Measurements from ENCODE around the gene EEF1AKMT1. TPM values are rescaled to one million over a fixed set of nuclear protein-coding genes. Genes with fewer than 3 reads are reported as not detected.

EEF1AKMT1 gene
- polyA plus RNA-seq, 6 donors from 2014 or later = 5.5 to 14.8 (median 12.2) TPM

DNA sequence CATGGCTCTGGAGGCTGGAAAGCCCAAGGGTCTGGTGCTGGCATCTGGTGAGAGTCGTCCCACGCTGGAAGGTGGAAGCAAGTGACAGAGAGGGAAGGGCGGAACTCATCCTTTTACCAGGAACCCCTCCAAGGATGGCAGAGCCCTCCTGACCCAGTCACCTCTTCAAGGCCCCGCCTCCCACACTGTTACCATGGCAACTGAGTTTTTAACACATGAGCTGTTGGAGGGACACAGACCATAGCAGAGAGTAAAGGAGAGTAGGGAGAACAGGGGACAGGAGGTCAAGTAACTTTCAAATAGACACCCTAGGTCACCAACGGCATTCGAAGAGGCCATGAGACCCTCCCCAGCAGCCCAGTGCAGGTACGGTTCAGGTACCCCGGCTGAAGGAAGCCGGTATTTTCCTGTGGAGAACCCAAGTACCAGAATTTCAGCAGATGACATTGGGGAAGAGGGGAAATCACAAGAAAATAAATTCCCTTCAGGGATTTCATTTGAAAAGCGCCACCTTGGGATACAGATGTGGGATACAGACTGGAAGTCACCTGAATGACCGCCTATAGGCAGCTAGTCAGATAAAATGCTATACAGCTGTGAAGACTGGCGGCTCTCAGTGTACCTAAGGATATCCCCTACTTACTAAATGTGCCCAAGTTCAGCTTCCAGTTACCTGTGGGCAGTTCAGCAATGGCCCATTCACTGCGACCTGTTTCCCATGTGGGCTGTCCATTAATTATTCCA lies 62.3 kb downstream of the EEF1AKMT1 start:
- Mint-ChIP-seq H3K36me3 (no peaks in the 10 kb centered on the region), H3K27me3 (peaks cover 4 to 29% (median 25%) of the 10 kb centered on the region in 3 donors), H3K4me3 (no peak overlapping the region), H3K27ac (no peak overlapping the region), H3K4me1 (peaks cover 0 to 11% (median 6%) of the 10 kb centered on the region in 3 donors), H3K9me3 (peaks cover 0 to 2% (median 0%) of the 10 kb centered on the region in 7 donors)
- no peak for ATAC-seq (ENCODE audit: low read depth in 2 of 2)
- no peak for DNase-seq

GRCh38 chr13:20709782-20710181 lies 64.0 kb downstream of the EEF1AKMT1 start:
- no peaks in the 10 kb centered on the region for H3K36me3 Mint-ChIP-seq

GRCh38 chr13:20709369-20709768 lies 64.4 kb downstream of the EEF1AKMT1 start:
- DNase-seq (no peak), ATAC-seq (ENCODE audit: low read depth in 2 of 2) (no peak)
- no peaks in the 10 kb centered on the region for H3K36me3 Mint-ChIP-seq
- H3K9me3 Mint-ChIP-seq = peaks cover 0 to 3% (median 0%) of the 10 kb centered on the region in 7 donors
- H3K4me1 Mint-ChIP-seq = peaks cover 0 to 11% (median 6%) of the 10 kb centered on the region in 3 donors
- H3K4me3 Mint-ChIP-seq = no peak overlapping the region
- peaks cover 4 to 28% (median 21%) of the 10 kb centered on the region in 3 donors for H3K27me3 Mint-ChIP-seq
- H3K27ac Mint-ChIP-seq = no peak overlapping the region

More at GRCh38 chr13:20709782-20710181, 64.0 kb downstream of the EEF1AKMT1 start:
- Mint-ChIP-seq H3K4me3 (no peak overlapping the region), H3K4me1 (peaks cover 0 to 11% (median 6%) of the 10 kb centered on the region in 3 donors), H3K27ac (no peak overlapping the region), H3K27me3 (peaks cover 4 to 29% (median 23%) of the 10 kb centered on the region in 3 donors), H3K9me3 (peaks cover 0 to 3% (median 0%) of the 10 kb centered on the region in 7 donors)
- ATAC-seq (ENCODE audit: low read depth in 2 of 2) = no peak
- DNase-seq = no peak

- no peak overlapping the region for H3K4me3 Mint-ChIP-seq
- H3K9me3 Mint-ChIP-seq = peaks cover 0 to 3% (median 0%) of the 10 kb centered on the region in 7 donors
- peak overlapping the region in 2 of 6 donors; percentile 16 to 19 for H3K27ac Mint-ChIP-seq
- no peaks in the 10 kb centered on the region for H3K36me3 Mint-ChIP-seq
- H3K4me1 Mint-ChIP-seq = peaks cover 3 to 9% (median 6%) of the 10 kb centered on the region in 3 donors
- ATAC-seq (ENCODE audit: low read depth in 2 of 2) (no peak), DNase-seq (no peak)
- H3K27me3 Mint-ChIP-seq = peaks cover 0 to 16% (median 11%) of the 10 kb centered on the region in 3 donors
These were observed 65.5 kb downstream of the EEF1AKMT1 start for GRCh38 chr13:20708216-20708615.

DNA sequence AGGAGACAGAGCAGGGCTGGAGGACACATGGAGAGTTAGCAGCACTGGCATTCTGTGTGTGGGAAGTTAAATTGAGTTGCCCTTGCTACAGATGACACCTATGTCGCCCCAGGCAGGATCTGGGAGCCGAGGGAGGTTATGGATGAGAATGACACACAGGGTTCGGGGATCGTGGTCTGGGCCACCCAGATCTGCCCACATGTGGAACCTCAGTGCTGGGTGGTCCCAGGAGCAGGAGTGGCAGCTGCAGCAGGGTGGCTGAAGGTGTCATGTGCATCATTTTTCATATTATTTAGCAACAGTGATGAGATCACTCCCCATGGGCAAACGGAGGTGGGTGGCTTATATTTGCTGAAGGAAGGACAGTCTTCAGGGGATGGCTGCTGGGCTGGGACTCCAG lies 67.1 kb downstream of the EEF1AKMT1 start:
- H3K27me3 Mint-ChIP-seq = peaks cover 0 to 6% (median 6%) of the 10 kb centered on the region in 3 donors
- no peaks in the 10 kb centered on the region for H3K36me3 Mint-ChIP-seq
- H3K9me3 Mint-ChIP-seq = peaks cover 0 to 3% (median 0%) of the 10 kb centered on the region in 7 donors
- peak overlapping the region in 2 of 8 donors; percentile 11 to 73 for H3K4me3 Mint-ChIP-seq
- no peak for DNase-seq
- ATAC-seq (ENCODE audit: low read depth in 2 of 2) = no peak
- peak overlapping the region in 1 of 6 donors; percentile 54 for H3K27ac Mint-ChIP-seq
- H3K4me1 Mint-ChIP-seq = peaks cover 4 to 12% (median 8%) of the 10 kb centered on the region in 3 donors

- H3K4me3 Mint-ChIP-seq = peak overlapping the region; percentile 66 to 94 (median 74)
- peaks cover 4 to 12% (median 8%) of the 10 kb centered on the region in 3 donors for H3K4me1 Mint-ChIP-seq
- no peak for ATAC-seq (ENCODE audit: low read depth in 2 of 2)
- H3K36me3 Mint-ChIP-seq = peaks cover 0 to 4% of the 10 kb centered on the region in 2 donors
- H3K9me3 Mint-ChIP-seq = peaks cover 0 to 3% (median 0%) of the 10 kb centered on the region in 7 donors
- no peak for DNase-seq
- peaks cover 9 to 24% (median 15%) of the 10 kb centered on the region in 3 donors for H3K27me3 Mint-ChIP-seq
- peak overlapping the region in 1 of 6 donors; percentile 86 for H3K27ac Mint-ChIP-seq
These were observed 69.2 kb downstream of the EEF1AKMT1 start for GRCh38 chr13:20704459-20705069.

GRCh38 chr13:20703780-20704458 lies 69.8 kb downstream of the EEF1AKMT1 start:
- Mint-ChIP-seq H3K4me3 (peak overlapping the region in 5 of 8 donors; percentile 73 to 96 (median 86)), H3K27ac (no peak overlapping the region), H3K36me3 (peaks cover 0 to 4% of the 10 kb centered on the region in 2 donors), H3K4me1 (peaks cover 4 to 12% (median 8%) of the 10 kb centered on the region in 3 donors), H3K9me3 (peaks cover 0 to 3% (median 0%) of the 10 kb centered on the region in 7 donors), H3K27me3 (peaks cover 13 to 26% (median 15%) of the 10 kb centered on the region in 3 donors)
- ATAC-seq (ENCODE audit: low read depth in 2 of 2) (peak; percentile 87 to 89), DNase-seq (peak; percentile 80)

- ATAC-seq (ENCODE audit: low read depth in 2 of 2) = peak; percentile 19 to 22
- Mint-ChIP-seq H3K36me3 (peaks cover 0 to 4% of the 10 kb centered on the region in 2 donors), H3K4me1 (peaks cover 4 to 12% (median 8%) of the 10 kb centered on the region in 3 donors), H3K27me3 (peaks cover 15 to 26% (median 17%) of the 10 kb centered on the region in 3 donors), H3K4me3 (peak within 1 kb of the TSS; percentile 88 to 98 (median 92)), H3K27ac (peak within 1 kb of the TSS in 5 of 6 donors; percentile 60 to 89 (median 81)), H3K9me3 (peaks cover 0 to 3% (median 0%) of the 10 kb centered on the region in 7 donors)
- DNase-seq = peak; percentile 24
These were observed 70.6 kb downstream of the EEF1AKMT1 start, which contains the start of gene IL17D for GRCh38 chr13:20702915-20703779. Gene IL17D, plus strand, starts transcription at chr13:20703699. Its CDS starts 303 bp downstream, at chr13:20704002.

DNA sequence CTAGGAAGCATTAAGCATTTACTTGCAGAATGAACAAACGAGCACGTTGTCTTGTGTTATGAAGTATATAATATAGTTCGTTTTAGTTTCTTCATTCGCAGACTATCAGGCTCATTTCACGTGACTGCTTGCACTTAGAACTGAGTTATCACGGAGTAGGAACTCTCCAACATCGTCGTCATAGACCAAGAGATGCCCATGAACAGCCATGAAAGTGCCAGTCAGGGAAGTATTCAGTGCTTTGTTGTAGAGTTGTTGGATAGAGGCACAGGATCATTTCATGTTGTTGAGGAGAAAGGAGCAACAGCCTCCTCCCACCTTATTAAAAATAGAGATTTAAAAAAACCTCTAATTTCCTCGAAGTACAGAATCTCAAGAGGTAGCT lies 71.2 kb downstream of the EEF1AKMT1 start:
- peaks cover 0 to 4% of the 10 kb centered on the region in 2 donors for H3K36me3 Mint-ChIP-seq
- DNase-seq (no peak), ATAC-seq (ENCODE audit: low read depth in 2 of 2) (no peak)
- peak overlapping the region; percentile 88 to 98 (median 92) for H3K4me3 Mint-ChIP-seq
- peaks cover 0 to 3% (median 0%) of the 10 kb centered on the region in 7 donors for H3K9me3 Mint-ChIP-seq
- H3K27me3 Mint-ChIP-seq = peaks cover 15 to 26% (median 17%) of the 10 kb centered on the region in 3 donors
- H3K4me1 Mint-ChIP-seq = peaks cover 4 to 12% (median 8%) of the 10 kb centered on the region in 3 donors
- peak overlapping the region in 3 of 6 donors; percentile 52 to 82 (median 78) for H3K27ac Mint-ChIP-seq

DNA sequence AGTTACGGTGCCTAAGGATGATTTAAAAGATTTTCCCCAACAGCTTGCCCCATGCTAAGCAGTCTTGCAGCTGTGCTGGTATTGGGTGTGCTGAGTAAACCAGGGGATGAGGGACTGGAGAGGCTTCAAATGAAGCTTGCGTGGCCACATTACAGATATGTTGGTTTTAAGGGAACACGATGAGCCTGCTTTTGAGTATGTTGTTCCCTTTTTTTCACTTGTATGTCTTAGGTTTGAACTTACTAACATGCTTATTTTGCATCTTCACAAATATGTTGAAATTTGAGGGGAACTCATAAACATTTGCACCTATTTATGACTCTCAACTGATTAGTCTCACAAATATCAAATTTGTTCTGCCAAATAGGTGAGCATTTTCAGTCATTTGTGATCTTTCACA lies 72.3 kb downstream of the EEF1AKMT1 start:
- peaks cover 15 to 26% (median 22%) of the 10 kb centered on the region in 3 donors for H3K27me3 Mint-ChIP-seq
- H3K4me3 Mint-ChIP-seq = peak overlapping the region in 1 of 8 donors; percentile 62
- H3K36me3 Mint-ChIP-seq = peaks cover 0 to 4% of the 10 kb centered on the region in 2 donors
- H3K4me1 Mint-ChIP-seq = peaks cover 4 to 12% (median 8%) of the 10 kb centered on the region in 3 donors
- ATAC-seq (ENCODE audit: low read depth in 2 of 2) = no peak
- no peak for DNase-seq
- H3K9me3 Mint-ChIP-seq = peaks cover 0 to 2% (median 0%) of the 10 kb centered on the region in 7 donors
- H3K27ac Mint-ChIP-seq = no peak overlapping the region

GRCh38 chr13:20700288-20700687 lies 73.5 kb downstream of the EEF1AKMT1 start:
- peaks cover 15 to 36% (median 27%) of the 10 kb centered on the region in 3 donors for H3K27me3 Mint-ChIP-seq
- H3K27ac Mint-ChIP-seq = no peak overlapping the region
- H3K4me1 Mint-ChIP-seq = peaks cover 4 to 12% (median 8%) of the 10 kb centered on the region in 3 donors
- no peak for ATAC-seq (ENCODE audit: low read depth in 2 of 2)
- H3K4me3 Mint-ChIP-seq = peak overlapping the region in 1 of 8 donors; percentile 65
- DNase-seq = no peak
- H3K36me3 Mint-ChIP-seq = peaks cover 0 to 4% of the 10 kb centered on the region in 2 donors
- no peaks in the 10 kb centered on the region for H3K9me3 Mint-ChIP-seq

DNA sequence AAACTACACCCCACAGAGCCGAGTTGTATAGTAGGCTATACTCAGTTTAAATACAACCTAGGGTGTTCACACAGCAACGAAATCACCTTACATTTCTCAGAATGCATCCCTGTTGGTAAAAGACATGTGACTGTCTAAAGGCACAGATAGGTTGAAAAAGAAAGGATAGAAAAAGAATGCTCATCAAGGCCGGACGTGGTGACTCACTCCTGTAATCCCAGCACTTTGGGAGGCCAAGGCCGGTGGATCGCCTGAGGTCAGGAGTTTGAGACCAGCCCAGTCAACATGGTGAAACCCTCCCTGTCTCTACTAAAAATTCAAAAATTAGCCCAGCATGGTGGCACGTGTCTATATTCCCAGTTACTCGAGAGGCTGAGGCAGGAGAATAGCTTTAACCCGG lies 74.0 kb downstream of the EEF1AKMT1 start:
- no peak overlapping the region for H3K4me3 Mint-ChIP-seq
- H3K27me3 Mint-ChIP-seq = peaks cover 15 to 37% (median 27%) of the 10 kb centered on the region in 3 donors
- ATAC-seq (ENCODE audit: low read depth in 2 of 2) (no peak), DNase-seq (no peak)
- peaks cover 0 to 4% of the 10 kb centered on the region in 2 donors for H3K36me3 Mint-ChIP-seq
- H3K9me3 Mint-ChIP-seq = no peaks in the 10 kb centered on the region
- H3K27ac Mint-ChIP-seq = no peak overlapping the region
- peaks cover 4 to 12% (median 8%) of the 10 kb centered on the region in 3 donors for H3K4me1 Mint-ChIP-seq
